GM12878 (cell line): Measurements from ENCODE around the gene OR6B3. TPM values are rescaled to one million over a fixed set of nuclear protein-coding genes. Genes with fewer than 3 reads are reported as not detected.

Experiments
- ATAC-seq: fragments of 200-7000 bp; cut with Tn5 transposase; 3 replicates; pipeline ENCODE4 v1.9.1; 2020; ENCODE audit warnings: mild to moderate bottlenecking, moderate library complexity
- BruUV-seq: library from RNA; stranded (reverse); fragments of 400-500 nt; replicated peaks from 2 replicates; lab custom pipeline; 2021; lab: Mats Ljungman, UMichigan
- CTCF ChIA-PET: fragments of 300-600 bp; sonication (Branson Sonifier 250); formaldehyde crosslinking; extraction: SDS; loops from one replicate; lab custom pipeline; 2021; ENCODE audit warnings: inconsistent platforms; lab: Yijun Ruan, JAX
- POLR2A ChIA-PET: fragments of 350-600 bp; formaldehyde crosslinking; extraction: SDS; loops from one replicate; lab custom pipeline; 2021; ENCODE audit warnings: inconsistent platforms; lab: Charles Lee
- RAD21 ChIA-PET: fragments of 300-600 bp; sonication (Branson Sonifier 250); formaldehyde crosslinking; loops from one replicate; lab custom pipeline; 2023; ENCODE audit warnings: antibody characterized with exemption; ENCODE audit not compliant: unreplicated experiment; lab: Charles Lee
- SMC1A ChIA-PET: fragments of 300-600 bp; sonication (Branson Sonifier 250); formaldehyde crosslinking; loops from one replicate; lab custom pipeline; 2023; ENCODE audit not compliant: unreplicated experiment, uncharacterized antibody; lab: Charles Lee
- DNase-seq: peaks from one replicate; pipeline ENCODE4 v3.0.0-alpha.2; 2011; ENCODE audit warnings: low read depth, low spot score
- FAIRE-seq: peaks from 3 replicates; lab custom pipeline; 2011; peaks lifted over from hg19 to GRCh38; lab: Jason Lieb, UNC
- H2AFZ ChIP-seq: 2 replicates; pipeline ENCODE4 v1.6.0; 2011; ENCODE audit warnings: low read depth, low read length, control low read depth; ENCODE audit not compliant: control insufficient read depth
- H3K27ac ChIP-seq: 2 replicates; pipeline ENCODE4 v1.5.1; 2011; ENCODE audit warnings: control low read depth; ENCODE audit not compliant: control insufficient read depth, insufficient read depth
- H3K27me3 ChIP-seq, 2 experiments: replicated peaks in 1 of 2; 2 replicates each; pipeline versions ENCODE4 v1.6.0 to v1.6.1; 2011; ENCODE audit warnings: low read length in 1 of 2; ENCODE audit not compliant: control insufficient read depth in 2 of 2, insufficient read depth in 2 of 2
- H3K36me3 ChIP-seq, 2 experiments: 2 replicates each; pipeline ENCODE4 v1.5.1; 2011; ENCODE audit warnings: low read length in 1 of 2; ENCODE audit not compliant: control insufficient read depth in 2 of 2, insufficient read depth in 2 of 2
- H3K4me1 ChIP-seq: 2 replicates; pipeline ENCODE4 v1.6.1; 2011; ENCODE audit warnings: mild to moderate bottlenecking, low read length, moderate library complexity, mixed read lengths; ENCODE audit not compliant: control insufficient read depth, insufficient read depth
- H3K4me2 ChIP-seq: 2 replicates; pipeline ENCODE4 v1.6.0; 2011; ENCODE audit warnings: control low read depth; ENCODE audit not compliant: control insufficient read depth, insufficient read depth
- H3K4me3 ChIP-seq: fragments of 200-600 bp; sonication (generic); 2 replicates; pipeline ENCODE4 v1.5.1; 2016
- H3K79me2 ChIP-seq: 2 replicates; pipeline ENCODE4 v1.6.0; 2011; ENCODE audit warnings: low read length; ENCODE audit not compliant: control insufficient read depth, insufficient read depth
- H3K9ac ChIP-seq: 2 replicates; pipeline ENCODE4 v1.8.0; 2011; ENCODE audit warnings: low read length, control low read depth, mixed read lengths; ENCODE audit not compliant: control insufficient read depth, insufficient read depth
- H3K9me3 ChIP-seq: replicated peaks from 3 replicates; pipeline ENCODE4 v1.5.1; 2011; ENCODE audit warnings: mild to moderate bottlenecking, low read length; ENCODE audit not compliant: control insufficient read depth, insufficient read depth
- H4K20me1 ChIP-seq: 2 replicates; pipeline ENCODE4 v1.6.0; 2011; ENCODE audit not compliant: control insufficient read depth, insufficient read depth
- CTCF ChIP-seq, 3 experiments: IDR thresholded peaks in 2 of 3; conservative IDR thresholded peaks in 1 of 3; 2 replicates each; pipeline ENCODE4 v1.5.1; 2011; ENCODE audit warnings: low read depth in 3 of 3, low read length in 3 of 3, mild to moderate bottlenecking in 3 of 3, control low read depth in 2 of 3, moderate library complexity in 2 of 3, inconsistent platforms in 1 of 3, mixed read lengths in 1 of 3; ENCODE audit not compliant: control insufficient read depth in 2 of 3, insufficient read depth in 1 of 3; ENCODE audit errors: extremely low read depth in 1 of 3
- CUX1 ChIP-seq: IDR thresholded peaks from 2 replicates; pipeline ENCODE4 v1.6.1; 2012; ENCODE audit warnings: improper control_type of control experiment, low read depth, low read length; ENCODE audit not compliant: insufficient replicate concordance
- NFYB ChIP-seq: IDR thresholded peaks from 2 replicates; pipeline ENCODE4 v1.6.1; 2011; ENCODE audit warnings: low read depth, mild to moderate bottlenecking, low read length, improper control_type of control experiment, moderate library complexity; ENCODE audit not compliant: insufficient read depth
- RAD21 ChIP-seq: IDR thresholded peaks from 2 replicates; pipeline ENCODE4 v1.6.1; 2011; ENCODE audit warnings: mild to moderate bottlenecking, low read depth, low read length, moderate library complexity; ENCODE audit not compliant: insufficient read depth
- RUNX3 ChIP-seq: IDR thresholded peaks from 2 replicates; pipeline ENCODE4 v1.6.1; 2012; ENCODE audit warnings: low read length, inconsistent platforms
- SMAD5 ChIP-seq: IDR thresholded peaks from 2 replicates; pipeline ENCODE4 v1.6.1; 2016; ENCODE audit warnings: antibody characterized with exemption, low read depth
- SMC3 ChIP-seq: IDR thresholded peaks from 2 replicates; pipeline ENCODE4 v1.6.1; 2011; ENCODE audit warnings: low read length, improper control_type of control experiment, borderline replicate concordance
- YY1 ChIP-seq: IDR thresholded peaks from 2 replicates; pipeline ENCODE4 v1.6.1; 2011; ENCODE audit warnings: low read depth, mild to moderate bottlenecking, low read length
- ZNF217 ChIP-seq: fragments of 450-650 bp; IDR thresholded peaks from 2 replicates; pipeline ENCODE4 v1.6.1; 2017; ENCODE audit warnings: antibody characterized with exemption, mild to moderate bottlenecking
- WGBS: methylation state at CpG from one replicate; pipeline ENCODE4 v1.1.6; 2016; ENCODE audit warnings: low lambda C conversion rate; ENCODE audit not compliant: insufficient replicate concordance, insufficient coverage; ENCODE audit errors: missing lambda C conversion rate; 5-methylcytosine and 5-hydroxymethylcytosine counted together
- in situ Hi-C: fragments of 300-500 bp; cut with MboI; formaldehyde crosslinking; loops from 9 replicates; pipeline ENCODE4 v1.14.3; 2018; ENCODE audit warnings: mixed read lengths
- intact Hi-C: fragments of 100-400 bp; cut with micrococcal nuclease; formaldehyde crosslinking; loops from one replicate; pipeline ENCODE4 v1.14.2; 2022; ENCODE audit not compliant: unreplicated experiment
- polyA plus RNA-seq, 11 experiments: library from polyadenylated mRNA; depleted of rRNA in 4 of 11; unstranded in 6 of 11; stranded (reverse) in 5 of 11; fragments of >200 nt; fragmentation: Nextera tagmentation in 4 of 11; fragmentation: Illumina TruSeq in 1 of 11; extraction: Ambion mirVana in 4 of 11; extraction: Trizol in 1 of 11; gene quantifications; 1 replicate in 1 of 11; 2 replicates in 10 of 11; pipeline versions ENCODE4 v1.2.1 to v1.2.3, GENCODE V29; 2011 to 2016; ENCODE audit warnings: inconsistent platforms in 2 of 11, missing spikeins in 2 of 11, low read depth in 1 of 11
- total RNA-seq, 4 experiments: library from RNA; depleted of rRNA in 3 of 4; stranded (reverse); fragments of >200 nt in 3 of 4; fragmentation: Illumina TruSeq in 1 of 4; extraction: Trizol in 1 of 4; gene quantifications; 2 replicates each; pipeline versions ENCODE4 v1.2.1 to v1.2.3, GENCODE V29; 2013 to 2021

OR6B3 gene
- total and polyA plus RNA-seq, 10 of the 15 experiments (the other 5 are each of a cell fraction or from before 2014, with no cell fraction given): not detected

DNA sequence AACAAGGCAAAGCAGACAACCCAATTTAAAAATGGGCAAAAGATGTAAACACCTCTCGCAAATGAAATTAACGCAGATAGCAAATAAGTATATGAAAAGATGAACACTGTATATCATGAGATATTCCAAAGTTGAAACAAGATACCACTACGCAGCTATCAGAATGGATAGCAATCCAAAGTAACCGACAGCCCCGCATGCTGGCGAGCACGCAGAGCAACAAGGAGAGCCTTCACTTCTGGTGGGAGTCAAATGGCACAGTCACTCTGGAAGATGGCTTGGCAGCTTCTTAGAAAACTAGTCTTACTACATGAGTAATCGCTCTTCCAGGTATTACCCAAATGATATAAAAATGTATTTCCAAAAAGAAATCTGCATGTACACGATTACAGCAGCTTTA lies 29.5 kb downstream of the OR6B3 start (continued):
- no peak for TF ChIP-seq CUX1

GRCh38 chr2:240021488-240022104 lies 31.7 kb downstream of the OR6B3 start:
- Histone ChIP-seq H3K4me1 (no peaks in the 10 kb centered on the region; the same call in none of the 2 replicates), H3K36me3 (peaks cover 15 to 24% of the 10 kb centered on the region in 2 experiments)
- DNase-seq: no peak
- peak; percentile 69 to 92 (median 88) for TF ChIP-seq CTCF (IDR thresholded peaks at IDR 0.05 in 2 of 3, conservative IDR thresholded peaks at IDR 0.05 in 1 of 3; ENCODE audit: control insufficient read depth in 2 of 3, extremely low read depth in 1 of 3, insufficient read depth in 1 of 3, low read depth in 3 of 3, low read length in 3 of 3)
- no peak for TF ChIP-seq ZNF217
- no peak for TF ChIP-seq NFYB
- TF ChIP-seq YY1: 0 out of 2 replicates have a peak, but pooled peaks have one; percentile 53
- TF ChIP-seq SMC3: peak; percentile 19; the same call in 1 of the 2 replicates
- no peak for TF ChIP-seq SMAD5
- peak; percentile 70 for TF ChIP-seq RUNX3
- peak; percentile 27; the same call in 1 of the 2 replicates for TF ChIP-seq RAD21
- TF ChIP-seq, all 136 proteins: peak for 5
- in situ Hi-C loops: no loop called here
- ChIA-PET SMC1A (interaction anchor here (0.6 to 1.3 kb wide), 3 partner anchors 14 to 879 kb away, joined by 3 to 4 read pairs (median 3); no protein-coding TSS in a partner anchor), RAD21 (no interaction called here), POLR2A (no interaction called here), CTCF (interaction anchor here (1.0 to 4.5 kb wide), 8 partner anchors 9 to 122 kb away, joined by 3 to 19 read pairs (median 6); no protein-coding TSS in a partner anchor)
- Histone ChIP-seq H4K20me1 (peaks cover 4% of the 10 kb centered on the region; the same call in 1 of the 2 replicates), H3K4me2 (no peak overlapping the region), H3K27ac (no peak overlapping the region), H2AFZ (no peak overlapping the region), H3K79me2 (peaks cover 35% of the 10 kb centered on the region), H3K4me3 (no peak overlapping the region), H3K9ac (no peak overlapping the region), H3K9me3 (no peaks in the 10 kb centered on the region), H3K27me3 (no peaks in the 10 kb centered on the region)
- no TSS peak for BruUV-seq
- no peak for FAIRE-seq
- ATAC-seq: peak; percentile 33
- intact Hi-C loops: no loop called here
- WGBS: 62% methylated on average over 9 of the region's 9 CpGs
